HG02571 (cell line): Measurements from ENCODE around the gene C11orf21.
"Not testable (repeated sequence)": the region's sequence is repeated elsewhere in the genome, so short reads cannot be mapped to it uniquely, and the experiment has no call there.

Experiments used
- ATAC-seq: cut with Tn5 transposase; IDR thresholded peaks from one replicate; pipeline ENCODE4 v1.9.1; 2021; ENCODE audit warnings: mild to moderate bottlenecking, moderate library complexity; ENCODE audit not compliant: unreplicated experiment

C11orf21 gene

GRCh38 chr11:2298131-2298794, 3.5 kb downstream of the C11orf21 start:
- no peak for ATAC-seq

GRCh38 chr11:2297623-2298030, 4.1 kb downstream of the C11orf21 start:
- no peak for ATAC-seq

DNA sequence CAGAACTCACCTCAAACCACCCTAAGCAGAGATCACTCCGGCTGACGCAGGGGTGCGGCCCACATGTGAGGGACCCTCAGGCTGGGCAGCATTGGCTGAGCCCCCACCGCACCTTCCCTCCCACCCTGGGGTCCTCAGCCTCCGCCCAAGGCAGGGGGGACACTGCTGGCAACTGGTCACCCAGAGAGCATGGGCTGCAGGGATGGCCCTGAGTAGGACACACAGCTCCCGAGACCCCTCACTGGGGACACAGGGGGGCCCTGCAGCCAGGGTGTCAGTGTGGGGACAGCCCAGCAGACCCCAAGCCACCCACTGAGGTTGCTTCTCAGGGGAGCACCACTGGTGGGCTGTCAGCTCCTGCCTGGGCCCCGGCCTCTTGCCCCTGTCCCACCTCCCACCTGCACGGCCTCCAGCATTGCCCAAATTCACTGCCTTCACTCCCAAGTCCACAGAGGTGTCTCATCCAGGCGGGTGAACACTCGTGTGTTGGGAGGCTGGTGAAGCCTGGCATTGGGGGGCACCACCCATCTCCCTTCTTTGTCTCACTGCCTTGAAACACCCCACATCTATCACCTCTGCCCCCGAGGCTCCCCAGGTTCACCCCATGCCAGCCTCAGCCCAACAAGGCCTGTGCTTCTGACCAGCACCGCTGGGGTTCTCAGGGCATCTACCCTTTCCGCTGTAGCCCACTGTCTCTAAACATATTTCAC, 4.7 kb downstream of the C11orf21 start:
- no peak for ATAC-seq

DNA sequence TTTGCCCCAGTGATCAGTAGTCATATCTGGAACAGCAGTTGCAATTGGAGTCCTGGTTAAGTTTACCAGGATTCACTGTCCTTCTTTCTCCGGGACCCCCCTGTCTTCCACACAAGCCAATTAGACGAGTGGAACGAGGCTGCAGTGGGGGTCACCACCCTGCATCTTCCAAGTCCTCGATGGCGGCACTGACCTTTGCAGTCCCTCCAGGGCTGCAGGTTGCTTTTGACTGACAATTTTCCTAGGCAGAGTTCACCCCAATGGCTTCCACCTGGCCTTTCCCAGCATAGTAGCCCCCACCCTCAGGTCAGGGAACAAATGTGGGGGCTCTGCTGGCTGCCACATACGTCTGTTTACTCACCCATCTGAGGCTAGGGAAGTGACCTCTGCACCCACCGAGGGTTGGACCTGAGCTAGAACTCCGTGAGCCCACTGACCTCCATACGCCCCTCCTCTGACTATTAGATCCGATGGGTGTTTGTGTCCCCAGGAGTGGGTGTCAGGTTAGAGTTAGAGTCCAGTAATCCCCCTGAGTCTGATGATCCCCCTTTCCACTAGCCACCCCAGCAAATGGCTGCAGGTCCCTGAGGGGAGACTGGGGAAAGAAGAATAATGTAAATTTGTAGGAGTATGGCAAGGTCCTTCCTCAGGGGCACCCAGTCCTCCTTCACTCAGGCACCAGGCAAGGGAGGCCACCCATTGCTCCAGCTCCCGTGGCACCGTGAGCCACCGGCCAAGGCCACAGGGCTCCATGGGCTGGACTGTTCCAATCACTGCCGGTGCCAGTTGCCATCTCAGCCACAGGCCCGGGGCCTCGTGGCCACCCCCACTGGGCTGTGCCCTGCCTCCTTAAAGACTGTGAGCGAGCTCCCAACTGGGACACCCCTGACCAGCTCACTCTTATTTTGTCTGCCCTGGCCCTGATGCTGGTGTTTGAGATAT, 5.5 kb downstream of the C11orf21 start:
- no peak for ATAC-seq

GRCh38 chr11:2294926-2295290, 6.8 kb downstream of the C11orf21 start:
- ATAC-seq: no peak

DNA sequence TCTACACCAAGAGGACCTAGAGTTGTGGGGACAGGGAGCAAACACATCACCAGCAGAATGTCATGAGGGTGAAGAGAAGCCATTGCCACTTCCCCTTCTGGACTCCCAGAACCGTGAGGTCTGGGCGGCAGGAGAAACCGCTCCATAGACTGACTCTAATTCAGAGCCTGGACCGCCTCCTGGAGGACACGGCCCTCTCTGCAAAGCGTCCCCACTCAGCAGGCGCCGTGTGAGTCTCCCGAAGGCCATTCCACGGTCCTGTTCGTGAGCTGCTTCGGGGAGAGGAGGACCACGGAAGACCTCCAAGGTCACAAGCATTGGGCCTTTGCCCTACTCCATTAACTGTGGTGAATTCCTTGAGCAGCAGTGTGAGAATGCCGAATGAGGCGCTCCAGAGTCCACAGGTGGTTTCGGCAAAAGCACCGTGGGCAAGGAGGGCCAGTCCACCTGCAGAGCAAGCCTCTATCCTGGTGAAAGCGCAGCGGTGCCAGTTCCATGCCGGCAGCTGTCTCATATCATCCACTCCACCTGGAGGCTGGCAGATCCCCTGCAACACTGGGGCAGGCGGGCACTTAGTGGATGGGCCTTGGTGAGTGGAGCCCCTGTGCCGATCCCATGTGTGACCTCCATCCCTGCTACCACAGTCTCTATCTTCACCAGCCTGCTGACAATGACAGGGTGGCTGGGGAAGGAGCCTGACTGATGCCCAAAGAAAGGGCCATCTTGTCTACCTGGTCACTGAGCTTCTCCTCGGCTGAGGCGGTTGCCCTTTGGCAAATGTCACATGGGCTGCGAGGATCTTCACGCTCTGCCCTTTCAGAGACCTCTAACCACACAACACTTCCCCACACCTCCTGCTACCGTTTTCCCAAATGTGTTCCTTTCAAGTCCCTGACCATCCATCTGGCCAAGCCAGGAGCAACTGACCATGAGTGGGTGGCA, 7.5 kb downstream of the C11orf21 start:
- no peak for ATAC-seq

DNA sequence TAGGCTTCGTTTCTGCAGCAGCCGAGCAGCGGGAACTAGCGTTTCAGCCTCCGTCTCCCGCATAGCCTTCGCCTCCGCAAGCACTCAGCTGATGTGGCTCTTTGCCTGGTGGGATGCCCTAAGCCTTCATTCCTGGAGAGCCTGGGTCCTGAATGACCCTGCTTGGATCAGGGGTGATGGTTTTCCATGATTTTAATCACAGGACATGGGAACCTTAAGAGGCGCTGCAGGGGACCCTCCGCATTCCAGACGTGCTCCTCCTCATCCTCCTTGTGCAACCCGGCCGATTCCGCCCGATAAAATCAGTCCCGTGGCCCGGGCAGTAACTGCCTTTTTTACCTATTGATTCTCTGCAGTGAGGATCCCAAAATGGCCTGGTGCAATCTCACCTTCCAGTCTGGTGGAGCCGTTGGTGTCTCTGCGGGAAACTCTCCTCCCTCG, 8.2 kb downstream of the C11orf21 start:
- ATAC-seq: no peak

DNA sequence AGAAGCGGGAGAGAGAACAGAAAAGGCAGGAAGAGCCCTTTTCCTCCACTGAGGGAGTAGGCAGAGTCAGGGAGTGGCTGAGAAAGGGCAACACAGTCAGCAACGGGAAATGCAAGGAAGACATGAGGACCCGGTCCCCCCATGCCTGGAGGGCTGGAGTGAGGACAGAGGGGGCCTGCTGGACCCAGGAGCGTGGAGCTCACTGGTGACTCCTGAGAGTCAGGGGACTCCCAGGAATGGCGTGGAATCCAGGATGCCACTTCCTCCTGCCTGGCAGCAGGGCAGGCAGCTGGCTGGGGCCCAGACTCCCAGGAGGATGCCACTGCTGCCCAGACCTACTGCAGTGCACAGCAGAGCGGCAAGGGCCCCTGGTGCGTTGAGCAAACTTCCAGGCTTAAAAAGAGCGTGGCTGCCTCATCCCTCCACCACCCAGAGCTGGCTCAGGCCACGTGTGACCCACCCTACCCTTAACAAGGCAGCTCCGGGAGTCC, 11.3 kb downstream of the C11orf21 start:
- no peak for ATAC-seq

- no peak for ATAC-seq
Observed at GRCh38 chr11:2289859-2290258, 11.9 kb downstream of the C11orf21 start.

DNA sequence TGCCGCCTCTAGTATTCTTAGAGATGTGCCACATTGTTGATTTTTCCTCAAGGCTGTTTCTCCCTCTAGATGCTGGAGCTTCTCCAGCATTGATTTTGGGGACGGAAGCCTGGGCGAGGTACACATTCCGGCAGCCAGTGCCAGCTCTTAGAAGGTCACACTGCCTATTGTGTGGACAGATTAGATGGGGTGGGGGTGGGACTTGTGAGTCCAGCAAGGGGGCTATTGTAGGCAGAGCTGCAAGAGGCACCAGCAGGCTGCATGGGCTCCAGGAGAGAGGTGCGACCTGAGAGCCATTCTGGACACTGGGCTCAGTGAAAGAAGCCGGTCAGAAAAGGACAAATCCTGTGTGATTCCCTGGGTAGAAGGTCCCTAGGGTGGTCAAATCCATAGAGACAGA, 12.4 kb downstream of the C11orf21 start:
- no peak for ATAC-seq

DNA sequence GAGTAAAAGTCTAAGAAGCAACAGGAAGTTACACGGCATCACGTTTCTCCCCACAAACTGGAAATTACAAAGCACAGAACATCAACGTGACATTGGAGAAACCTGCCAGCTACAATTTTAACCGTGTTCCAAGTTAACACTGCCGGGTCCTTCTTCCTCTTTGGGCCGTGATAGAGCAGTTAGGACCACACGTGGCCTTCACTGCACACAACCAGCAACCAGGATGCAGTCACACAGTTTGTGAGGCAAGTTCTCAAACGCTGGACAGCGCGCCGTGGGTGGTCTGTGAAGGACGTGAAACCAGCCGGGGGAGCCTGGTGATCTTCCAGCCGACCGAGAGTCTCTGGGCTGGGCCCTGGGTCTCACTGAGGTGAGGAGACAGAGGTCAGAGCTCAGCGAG, 14.6 kb downstream of the C11orf21 start:
- no peak for ATAC-seq

- not testable (repeated sequence) for ATAC-seq
Observed at GRCh38 chr11:2286350-2286749, 15.4 kb downstream of the C11orf21 start.

DNA sequence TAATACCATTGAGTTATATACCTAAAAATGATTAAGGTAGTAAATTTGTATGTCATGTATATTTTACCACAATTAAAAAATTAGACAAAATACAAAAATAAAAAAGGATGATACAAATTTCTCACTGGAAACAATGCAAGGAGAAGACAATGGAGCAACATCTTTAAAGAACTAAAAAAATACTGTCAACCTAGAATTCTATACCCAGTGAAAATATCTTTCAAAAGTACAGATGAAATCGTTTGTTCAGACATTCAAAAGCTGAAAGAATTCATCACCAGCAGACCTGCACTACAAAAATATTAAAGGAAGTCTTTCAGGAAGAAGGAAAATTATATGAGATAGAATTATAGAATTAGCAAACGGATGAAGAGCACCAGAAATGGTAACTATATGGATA, 21.5 kb downstream of the C11orf21 start:
- ATAC-seq: no peak

DNA sequence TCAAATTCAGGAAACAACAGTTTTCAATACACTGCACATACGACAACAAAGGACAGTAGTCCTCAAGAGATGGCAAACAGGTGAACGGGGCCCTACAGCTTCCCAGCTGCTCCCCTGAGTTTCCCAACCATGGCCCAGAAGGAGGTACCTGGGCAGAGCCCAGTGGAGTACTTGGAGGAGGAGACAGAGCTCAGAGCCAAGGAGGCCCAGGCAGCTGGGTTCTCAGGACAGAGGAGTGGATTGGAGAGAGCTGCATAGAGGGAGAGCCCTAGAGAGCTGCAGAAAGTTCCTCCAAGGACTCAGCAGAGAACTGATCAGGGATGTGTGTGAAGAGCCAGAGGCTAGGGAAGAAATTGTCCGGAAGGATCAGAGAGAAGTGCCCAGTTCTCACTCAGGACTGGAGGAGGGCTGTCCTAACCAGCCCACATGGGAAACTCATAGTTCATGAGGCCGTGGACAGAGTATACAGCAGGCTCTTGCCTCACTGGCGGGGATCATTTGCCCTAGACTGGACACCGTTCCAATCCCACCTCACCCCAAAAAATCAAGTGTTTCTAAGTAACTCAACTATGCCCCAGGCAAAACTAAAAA, 23.7 kb downstream of the C11orf21 start:
- ATAC-seq: no peak

DNA sequence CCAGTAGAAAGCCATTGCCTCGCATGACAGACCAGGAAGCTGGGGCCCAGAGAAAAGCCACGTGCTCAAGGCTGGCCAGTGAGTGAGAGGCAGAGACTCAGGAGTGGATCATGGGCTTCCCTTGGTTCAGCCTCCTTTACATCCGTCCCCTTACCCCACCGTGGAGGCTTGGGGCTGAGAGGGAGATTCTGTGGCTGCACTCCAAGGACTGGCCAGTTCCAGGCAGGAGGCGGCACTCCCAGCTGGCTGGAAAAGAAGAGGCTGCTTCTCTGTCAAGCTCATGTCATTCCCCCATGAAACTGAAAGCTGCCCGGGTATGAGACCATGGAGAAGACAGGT, 24.7 kb downstream of the C11orf21 start:
- ATAC-seq: no peak

DNA sequence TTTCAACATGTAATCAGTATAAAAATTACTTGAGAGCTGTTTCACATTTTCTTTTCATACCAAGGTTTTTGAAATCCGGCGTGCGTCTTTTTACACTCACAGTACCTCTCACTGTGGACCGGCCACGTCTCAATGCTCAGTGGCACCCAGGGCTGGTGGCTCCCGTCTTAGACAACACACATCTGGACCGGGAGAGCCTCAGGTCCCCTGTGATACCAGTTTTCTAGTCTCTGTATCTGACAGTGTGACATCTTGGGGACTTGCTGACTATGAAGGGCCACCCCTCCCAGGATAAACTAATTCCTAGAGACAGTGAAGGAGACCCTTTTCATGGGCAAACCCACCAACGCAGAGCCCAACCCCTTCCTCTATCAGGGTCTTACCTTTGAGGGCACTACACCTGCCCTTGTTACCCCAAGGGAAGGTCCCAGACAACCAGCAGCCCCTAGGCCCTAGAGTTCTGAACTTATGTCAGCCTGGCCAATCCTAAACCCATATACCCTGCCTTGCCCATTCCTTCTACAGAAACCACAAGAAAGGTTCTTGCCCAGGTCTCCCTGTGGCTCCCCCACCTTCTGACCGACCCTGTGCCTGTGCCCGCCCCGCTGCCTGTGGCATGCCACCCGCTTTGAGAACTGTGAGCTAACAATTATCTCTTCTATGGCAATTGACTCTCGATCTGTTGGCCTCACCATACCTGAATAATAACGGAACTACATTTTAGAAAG, 25.3 kb downstream of the C11orf21 start:
- no peak for ATAC-seq

DNA sequence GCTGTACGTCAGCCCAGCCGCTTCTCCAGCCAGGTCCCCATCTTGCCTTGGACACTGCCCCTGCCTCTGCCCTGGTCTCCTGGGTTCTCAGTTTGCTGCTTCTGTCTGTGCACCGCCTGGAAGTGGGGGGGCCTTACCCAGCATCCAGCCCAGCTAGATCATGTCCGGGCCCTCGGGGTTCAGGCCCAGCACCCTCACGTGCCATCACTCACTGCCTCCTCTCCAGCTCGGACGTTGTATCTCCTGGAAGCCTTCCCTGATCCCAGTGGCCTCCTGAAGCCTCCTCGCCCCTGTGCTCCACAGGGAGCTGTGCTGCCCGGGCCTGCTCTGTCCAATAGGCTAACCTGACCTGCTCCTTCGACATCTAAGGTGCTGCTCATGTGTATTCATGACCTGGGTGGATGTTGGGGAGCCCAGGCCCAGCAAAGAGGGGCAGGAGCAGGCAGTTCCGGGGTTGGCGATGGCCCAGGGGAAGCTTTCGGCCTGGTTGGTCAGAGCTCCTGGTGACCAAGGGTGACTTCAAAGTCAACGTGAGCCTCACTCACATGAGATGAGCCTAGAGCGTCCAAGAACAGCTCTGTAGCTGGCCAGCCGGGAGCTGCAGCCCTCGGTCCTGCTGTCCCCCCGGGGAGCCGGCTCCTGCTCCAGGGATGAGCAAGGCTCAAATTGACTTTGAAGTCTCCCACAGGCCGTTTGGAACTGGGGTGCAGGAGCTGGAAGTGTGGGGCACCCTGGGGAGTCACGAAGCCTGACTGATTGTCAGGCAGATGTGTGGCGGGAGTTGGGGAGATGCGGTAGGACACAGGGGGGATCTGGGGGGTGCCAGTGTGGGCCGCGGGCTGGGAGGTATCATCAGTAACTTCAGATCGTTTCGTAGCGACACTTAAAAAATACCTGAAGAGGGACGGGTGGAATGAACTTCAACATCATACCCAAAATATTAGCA, 26.1 kb downstream of the C11orf21 start:
- ATAC-seq: no peak

GRCh38 chr11:2273771-2274170, 27.9 kb downstream of the C11orf21 start:
- no peak for ATAC-seq
